Erythroblast (primary cell): ENCODE results near the gene PPP2R2C.

ENCODE experiments used
- GATA1 ChIP-seq: IDR thresholded peaks from 2 replicates; pipeline ENCODE4 v1.6.1; 2011; ENCODE audit warnings: low read depth, mild to moderate bottlenecking, control low read depth, low read length, moderate library complexity
- POLR2A ChIP-seq: IDR thresholded peaks from 2 replicates; pipeline ENCODE4 v1.6.1; 2011; ENCODE audit warnings: mild to moderate bottlenecking, low read length

DNA sequence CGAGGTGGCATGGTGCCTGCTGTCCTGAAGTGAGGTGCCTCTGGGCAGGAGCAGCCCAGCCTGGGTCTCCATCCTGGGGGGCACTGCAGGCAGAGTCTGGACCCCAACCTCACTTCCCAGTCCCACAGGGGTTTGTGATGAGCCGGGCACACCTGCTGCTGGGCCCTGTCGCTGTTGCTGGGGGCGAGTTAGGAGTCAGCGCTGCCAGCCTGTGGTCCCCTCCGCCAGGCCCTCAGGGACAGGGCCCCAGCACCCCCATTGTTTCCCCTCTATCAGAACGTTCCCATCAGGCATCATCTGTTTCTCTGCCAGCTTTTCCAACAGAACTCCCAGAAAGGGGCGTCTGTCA is 179.3 kb downstream of the PPP2R2C start:
- TF ChIP-seq POLR2A (no peak), GATA1 (no peak)
